KMS-11 (cell line): Measurements from ENCODE around the gene TMOD4.

Experiments used
- H2AFZ ChIP-seq: fragments of 200-600 bp; sonication (generic); 2 replicates; pipeline ENCODE4 v1.6.1; 2016; ENCODE audit warnings: antibody characterized with exemption, mixed run types, low read depth
- H3K27ac ChIP-seq: fragments of 200-600 bp; sonication (generic); 2 replicates; pipeline ENCODE4 v1.6.1; 2016; ENCODE audit warnings: mild to moderate bottlenecking, mixed run types
- H3K27me3 ChIP-seq: fragments of 200-600 bp; sonication (generic); 2 replicates; pipeline ENCODE4 v1.6.1; 2017; ENCODE audit warnings: mild to moderate bottlenecking, low read depth, mixed run types, moderate library complexity; ENCODE audit not compliant: insufficient read depth
- H3K36me3 ChIP-seq: fragments of 200-600 bp; sonication (generic); 2 replicates; pipeline ENCODE4 v1.6.1; 2017; ENCODE audit warnings: mild to moderate bottlenecking, mixed run types; ENCODE audit not compliant: insufficient read depth
- H3K4me1 ChIP-seq: fragments of 200-600 bp; sonication (generic); 2 replicates; pipeline ENCODE4 v1.6.1; 2016; ENCODE audit warnings: mild to moderate bottlenecking, low read depth, mixed run types; ENCODE audit not compliant: poor library complexity, severe bottlenecking
- H3K4me2 ChIP-seq: fragments of 200-600 bp; sonication (generic); 2 replicates; pipeline ENCODE4 v1.7.0; 2016; ENCODE audit warnings: mild to moderate bottlenecking, mixed run types
- H3K4me3 ChIP-seq: fragments of 200-600 bp; sonication (generic); IDR thresholded peaks from 2 replicates; pipeline ENCODE4 v1.6.1; 2017; ENCODE audit warnings: low read depth, low read length, mixed read lengths; ENCODE audit not compliant: insufficient read depth
- H3K79me2 ChIP-seq: fragments of 200-600 bp; sonication (generic); 2 replicates; pipeline ENCODE4 v1.6.1; 2016; ENCODE audit warnings: low read depth, mixed run types; ENCODE audit not compliant: insufficient read depth
- H3K9ac ChIP-seq: fragments of 200-600 bp; sonication (generic); 2 replicates; pipeline ENCODE4 v1.6.1; 2016; ENCODE audit warnings: mild to moderate bottlenecking, mixed run types
- H4K20me1 ChIP-seq: fragments of 200-600 bp; sonication (generic); 2 replicates; pipeline ENCODE4 v1.6.1; 2016; ENCODE audit warnings: mild to moderate bottlenecking, mixed run types; ENCODE audit not compliant: insufficient read depth
- CTCF ChIP-seq: fragments of 200-600 bp; sonication (generic); conservative IDR thresholded peaks from 2 replicates; pipeline ENCODE4 v1.6.1; 2017; ENCODE audit warnings: low read depth, mild to moderate bottlenecking, antibody characterized with exemption, low read length, moderate library complexity, mixed read lengths

Gene TMOD4

GRCh38 chr1:151175863-151176262 is at the start of gene TMOD4:
Gene TMOD4, minus strand, starts transcription at chr1:151175981. Its CDS starts 1,106 bp downstream, at chr1:151174875.
- Histone ChIP-seq H2AFZ (no peak within 1 kb of the TSS), H3K27ac (no peak within 1 kb of the TSS), H3K36me3 (peaks cover 9% of the 10 kb centered on the region; the same call in 1 of the 2 replicates), H4K20me1 (no peaks in the 10 kb centered on the region), H3K4me2 (no peak within 1 kb of the TSS), H3K4me3 (no peak within 1 kb of the TSS), H3K79me2 (no peaks in the 10 kb centered on the region), H3K27me3 (no peaks in the 10 kb centered on the region), H3K4me1 (no peaks in the 10 kb centered on the region), H3K9ac (no peak within 1 kb of the TSS)
- TF ChIP-seq CTCF: peak; percentile 97

- peaks cover 5% of the 10 kb centered on the region; the same call in 1 of the 2 replicates for H3K36me3 ChIP-seq
- H2AFZ ChIP-seq: no peak overlapping the region
- H3K27me3 ChIP-seq: no peaks in the 10 kb centered on the region
- peak overlapping the region; percentile 41 for H3K27ac ChIP-seq
- H4K20me1 ChIP-seq: no peaks in the 10 kb centered on the region
- TF ChIP-seq CTCF: no peak
- peak overlapping the region; percentile 1; the same call in 1 of the 2 replicates for H3K9ac ChIP-seq
- peak overlapping the region; percentile 67 for H3K4me2 ChIP-seq
- H3K4me1 ChIP-seq: peaks cover 72% of the 10 kb centered on the region
- H3K79me2 ChIP-seq: peaks cover 83% of the 10 kb centered on the region
- peak overlapping the region; percentile 49 for H3K4me3 ChIP-seq
Observed at GRCh38 chr1:151222130-151222529, 46.3 kb upstream of the TMOD4 start.

GRCh38 chr1:151221616-151222015 is 45.8 kb upstream of the TMOD4 start:
- Histone ChIP-seq H3K27me3 (no peaks in the 10 kb centered on the region), H4K20me1 (no peaks in the 10 kb centered on the region), H3K4me3 (peak overlapping the region; percentile 49), H3K9ac (peak overlapping the region; percentile 1; the same call in 1 of the 2 replicates), H3K27ac (peak overlapping the region; percentile 41; the same call in 1 of the 2 replicates), H3K36me3 (0 out of 2 replicates have a peak, but pooled peaks cover under 1% of the 10 kb centered on the region), H2AFZ (no peak overlapping the region), H3K4me2 (peak overlapping the region; percentile 67), H3K79me2 (peaks cover 88% of the 10 kb centered on the region), H3K4me1 (peaks cover 77% of the 10 kb centered on the region)
- no peak for TF ChIP-seq CTCF

- no peak overlapping the region; the same call in 1 of the 2 replicates for H3K27ac ChIP-seq
- H3K36me3 ChIP-seq: peaks cover 12% of the 10 kb centered on the region; the same call in 1 of the 2 replicates
- H3K9ac ChIP-seq: no peak overlapping the region
- peaks cover 17% of the 10 kb centered on the region; the same call in 1 of the 2 replicates for H4K20me1 ChIP-seq
- H3K79me2 ChIP-seq: peaks cover 98% of the 10 kb centered on the region
- H3K4me3 ChIP-seq: no peak overlapping the region
- TF ChIP-seq CTCF: no peak
- peaks cover 37% of the 10 kb centered on the region for H3K4me1 ChIP-seq
- H2AFZ ChIP-seq: no peak overlapping the region
- no peaks in the 10 kb centered on the region for H3K27me3 ChIP-seq
- H3K4me2 ChIP-seq: no peak overlapping the region
Observed at GRCh38 chr1:151213560-151213959, 37.8 kb upstream of the TMOD4 start.
